Fibroblast of skin of right biceps (primary cell): ENCODE results near the gene TMEM235.
A peak's percentile ranks its signal among the peaks of the same experiment; 100 is the strongest.

ENCODE experiments used
- DNase-seq: peaks from one replicate; pipeline ENCODE4 v3.0.0-alpha.2; 2013

The TMEM235 gene

GRCh38 chr17:78230996-78231935 lies at the start of gene TMEM235:
TMEM235 (plus strand) TSS chr17:78231631; CDS start chr17:78232024, 393 bp downstream.
- DNase-seq, result no peak

GRCh38 chr17:78182504-78182903 lies 48.9 kb upstream of the TMEM235 start:
- no peak for DNase-seq

- DNase-seq, result no peak
These were observed 47.5 kb upstream of the TMEM235 start for GRCh38 chr17:78183916-78184315.

GRCh38 chr17:78184351-78184750 lies 47.1 kb upstream of the TMEM235 start:
- DNase-seq, result no peak

- no peak for DNase-seq
These were observed 46.6 kb upstream of the TMEM235 start for GRCh38 chr17:78184868-78185267.

- DNase-seq, result peak; percentile 42
These were observed 45.3 kb upstream of the TMEM235 start for GRCh38 chr17:78185981-78186691.

- DNase-seq, result peak; percentile 97
These were observed 44.5 kb upstream of the TMEM235 start, which contains the start of the genes AFMID and TK1 for GRCh38 chr17:78186692-78187595. AFMID (plus strand) TSS chr17:78187362; CDS start chr17:78187371, 9 bp downstream. TK1 (minus strand) TSS chr17:78187052; CDS start chr17:78186994, 58 bp downstream.

- no peak for DNase-seq
These were observed 34.7 kb upstream of the TMEM235 start for GRCh38 chr17:78196716-78197115.

- DNase-seq, result no peak
These were observed 34.1 kb upstream of the TMEM235 start for GRCh38 chr17:78197147-78197832.

GRCh38 chr17:78200451-78200850 lies 31.0 kb upstream of the TMEM235 start:
- DNase-seq, result no peak

GRCh38 chr17:78202666-78203065 lies 28.8 kb upstream of the TMEM235 start:
- no peak for DNase-seq

GRCh38 chr17:78204387-78205123 lies 26.9 kb upstream of the TMEM235 start:
- no peak for DNase-seq

GRCh38 chr17:78205124-78205775 lies 26.2 kb upstream of the TMEM235 start:
- DNase-seq, result no peak

- DNase-seq, result no peak
These were observed 25.1 kb upstream of the TMEM235 start for GRCh38 chr17:78206298-78206697.

GRCh38 chr17:78208486-78208885 lies 22.9 kb upstream of the TMEM235 start:
- no peak for DNase-seq

GRCh38 chr17:78210111-78210510 lies 21.3 kb upstream of the TMEM235 start:
- DNase-seq, result no peak

- no peak for DNase-seq
These were observed 20.4 kb upstream of the TMEM235 start for GRCh38 chr17:78211032-78211431.

- DNase-seq, result peak; percentile 90
These were observed 17.3 kb upstream of the TMEM235 start, which contains the start of gene BIRC5 for GRCh38 chr17:78214016-78214705. BIRC5 (plus strand) TSS chr17:78214253; CDS start chr17:78214317, 64 bp downstream.

- DNase-seq, result no peak
These were observed 16.7 kb upstream of the TMEM235 start for GRCh38 chr17:78214706-78215061.
